Midbrain (tissue), 1 donor: ENCODE results near the gene SPATA33.

Source experiments
- DNase-seq: peaks from one replicate; lab custom pipeline; 2025; lab: John Stamatoyannopoulos, UW

Gene SPATA33

DNA sequence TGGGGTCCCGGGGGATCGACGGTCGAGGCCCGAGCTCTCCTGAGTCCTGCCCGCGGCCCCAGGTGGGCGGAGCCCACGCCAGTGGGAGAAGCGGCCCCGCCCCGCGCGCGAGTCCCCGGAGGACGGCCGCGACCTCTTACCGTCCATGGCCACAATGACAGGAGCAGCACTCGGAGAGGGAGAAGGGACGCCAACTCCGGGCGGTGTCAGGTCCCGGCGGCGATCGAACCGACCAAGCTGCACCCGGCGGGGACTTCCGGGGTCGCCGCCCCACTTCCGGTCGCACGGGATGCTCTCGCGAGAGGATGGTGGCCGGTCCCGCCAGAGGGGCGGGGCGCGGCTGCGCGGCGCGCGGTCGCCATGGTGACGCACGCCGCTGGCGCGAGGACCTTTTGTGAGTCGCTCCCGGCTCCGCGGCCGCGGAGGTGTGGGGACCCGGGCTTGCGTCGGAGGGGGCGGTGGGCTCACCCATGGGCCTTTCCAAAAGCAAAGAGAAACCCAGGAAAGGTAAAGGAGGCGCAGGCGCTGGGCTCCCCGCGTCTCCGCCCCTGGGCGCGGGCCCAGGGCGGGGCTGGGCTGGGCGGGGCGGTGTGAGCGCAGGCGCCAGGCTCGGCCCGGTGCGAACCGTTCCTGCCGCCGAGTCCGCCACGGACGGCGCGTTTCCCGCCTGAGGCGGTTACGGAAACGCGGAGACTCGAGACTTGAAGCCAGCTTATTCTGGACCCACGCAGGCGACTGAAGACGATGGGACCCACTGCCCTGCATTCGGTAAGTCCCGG, at the start of gene SPATA33, which contains the start of gene CHMP1A:
SPATA33 (plus strand) TSS at position 395 of the 779 bp plus-strand sequence; CDS start at position 471, 76 bp downstream.
CHMP1A (minus strand) TSS at position 267 of the 779 bp plus-strand sequence; CDS start at position 147, 120 bp downstream.
- DNase-seq, result peak; percentile 83

- no peak for DNase-seq
These were observed 49.5 kb upstream of the SPATA33 start for GRCh38 chr16:89607937-89608740.

GRCh38 chr16:89610108-89610453, 47.6 kb upstream of the SPATA33 start:
- DNase-seq, result no peak

DNA sequence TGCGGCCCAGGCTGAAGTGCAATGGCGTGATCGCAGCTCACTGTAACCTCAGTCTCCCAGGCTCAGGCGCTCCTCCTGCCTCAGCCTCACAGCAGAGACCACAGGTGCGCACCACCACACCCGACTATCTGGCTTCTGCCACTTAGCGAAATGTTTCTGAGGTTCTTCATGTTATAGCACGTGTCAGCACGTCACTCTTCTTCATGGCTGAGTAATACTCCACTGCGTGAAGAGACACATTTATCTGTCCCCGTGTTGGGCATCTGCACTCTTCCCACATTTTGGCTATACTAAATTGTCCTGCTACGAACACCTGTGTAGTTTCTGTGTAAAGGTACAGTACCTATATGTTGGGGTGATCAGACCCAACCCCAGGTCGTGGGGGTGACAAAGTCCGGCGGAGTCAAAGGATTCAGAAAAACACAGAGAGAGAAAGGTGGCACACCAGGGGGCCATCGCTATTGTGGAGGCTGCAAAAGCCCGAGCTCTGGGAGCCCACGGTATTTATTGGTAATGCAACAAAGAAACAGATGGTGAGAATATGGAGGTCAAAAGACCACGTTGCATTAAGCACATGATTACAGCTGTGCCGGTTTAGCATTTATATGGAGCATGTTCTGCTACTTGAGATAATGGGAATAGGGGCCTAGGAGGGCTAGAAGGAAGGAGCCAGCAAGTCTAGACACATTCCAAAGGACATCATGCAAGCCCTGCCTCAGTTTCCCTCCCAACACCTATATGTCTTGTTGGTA, 45.0 kb upstream of the SPATA33 start:
- no peak for DNase-seq

DNA sequence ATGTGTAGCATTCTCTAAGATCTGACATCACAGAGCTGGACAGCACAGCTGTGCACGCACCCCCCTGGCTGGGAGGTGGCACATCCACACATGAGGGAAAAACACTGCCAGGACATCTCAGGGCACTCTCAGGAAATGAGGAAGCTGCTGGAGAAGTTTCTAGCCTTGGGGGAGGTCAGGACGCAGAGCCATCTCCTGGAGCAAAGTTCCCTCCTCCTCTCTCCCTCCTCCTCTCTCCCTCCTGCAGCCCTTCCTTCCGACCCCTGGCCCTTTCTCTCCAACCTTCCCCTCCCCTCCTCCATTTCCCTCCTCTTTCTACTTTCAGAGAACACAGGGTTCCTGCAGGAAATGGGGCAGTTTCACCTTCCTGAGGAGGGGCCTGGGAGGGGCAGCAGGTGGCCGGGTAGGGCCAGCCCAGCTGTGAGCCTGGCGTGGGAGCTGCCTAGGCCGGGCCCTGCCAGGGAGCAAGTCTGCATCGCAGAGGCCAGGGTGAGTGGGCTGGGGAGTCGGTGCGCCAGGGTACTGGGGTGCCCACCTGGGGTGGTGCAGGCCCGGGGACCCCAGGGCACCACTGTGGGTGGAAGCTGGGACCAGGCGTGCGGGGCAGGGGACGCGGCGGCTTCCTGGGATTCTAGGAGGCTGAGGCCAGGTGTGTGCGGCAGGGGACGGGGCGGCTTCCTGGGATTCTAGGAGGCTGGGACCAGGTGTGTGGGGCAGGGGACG, 44.2 kb upstream of the SPATA33 start, which contains the start of gene DPEP1:
DPEP1 (plus strand) TSS at position 412 of the 723 bp plus-strand sequence. CDS start 16,769 bp downstream, outside the sequence.
- DNase-seq, result no peak

DNA sequence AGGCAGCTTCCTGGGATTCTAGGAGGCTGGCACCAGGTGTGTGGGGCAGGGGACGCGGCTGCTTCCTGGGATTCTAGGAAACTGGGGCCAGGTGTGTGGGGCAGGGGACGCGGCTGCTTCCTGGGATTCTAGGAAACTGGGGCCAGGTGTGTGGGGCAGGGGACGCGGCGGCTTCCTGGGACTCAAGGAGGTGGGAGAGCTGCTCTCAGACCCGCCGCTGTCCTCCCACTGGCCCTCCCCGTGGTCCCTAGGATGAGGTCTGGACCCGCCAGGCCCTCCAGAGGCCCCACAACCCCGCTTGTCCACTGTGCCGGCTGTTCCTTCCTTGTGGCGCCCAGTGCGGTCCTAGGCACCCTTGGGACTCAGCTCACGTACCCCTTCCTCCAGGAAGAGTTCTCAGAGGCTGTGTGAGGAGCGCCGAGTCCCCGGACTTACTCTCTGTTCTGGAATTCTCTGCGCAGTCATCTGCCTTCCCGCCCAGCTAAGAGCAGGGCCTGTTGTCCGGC, 43.6 kb upstream of the SPATA33 start:
- DNase-seq, result no peak

DNA sequence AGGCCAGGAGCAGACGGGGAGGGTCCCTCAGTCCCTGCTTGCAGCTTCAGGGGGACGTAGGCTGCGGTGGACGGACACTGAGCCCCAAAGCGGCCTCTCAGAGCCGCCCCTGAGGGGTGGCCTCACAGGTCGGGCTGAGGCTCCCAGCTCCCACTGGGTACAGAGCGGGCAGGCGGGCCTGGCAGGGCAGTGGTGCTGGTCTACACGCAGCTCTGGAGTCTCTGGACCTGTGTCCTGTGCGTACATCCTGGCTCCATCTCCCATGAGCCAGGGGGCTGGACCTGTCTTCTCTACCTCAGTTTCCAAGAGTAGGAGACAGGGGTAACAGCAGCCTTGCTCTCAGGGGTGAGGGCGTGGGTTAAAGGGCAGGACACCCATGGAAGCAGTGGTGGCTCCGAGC, 42.5 kb upstream of the SPATA33 start:
- DNase-seq, result no peak

DNA sequence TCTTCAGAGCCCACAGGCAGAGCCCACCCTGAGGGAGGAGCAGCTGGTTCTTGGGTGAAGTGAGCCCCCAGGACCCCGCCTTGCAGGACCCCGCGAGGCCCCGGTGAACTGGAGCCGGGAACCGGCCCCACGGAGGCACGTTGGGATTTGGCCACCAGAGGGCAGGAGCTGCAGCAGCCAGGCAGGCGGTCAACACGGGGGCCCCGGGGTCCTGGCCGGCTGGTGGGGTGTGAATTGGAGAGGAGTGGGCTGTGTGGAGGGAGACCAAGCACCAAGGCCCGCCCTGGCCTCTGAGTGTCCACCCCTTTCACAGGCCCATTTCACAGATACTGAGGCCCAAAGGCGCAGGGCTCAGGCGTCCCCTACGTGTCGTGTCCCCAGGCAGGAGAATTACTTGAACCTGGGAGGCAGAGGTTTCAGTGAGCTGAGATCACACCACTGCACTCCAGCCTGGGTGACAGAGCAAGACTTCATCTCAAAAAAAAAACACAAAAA, 42.0 kb upstream of the SPATA33 start:
- no peak for DNase-seq

DNA sequence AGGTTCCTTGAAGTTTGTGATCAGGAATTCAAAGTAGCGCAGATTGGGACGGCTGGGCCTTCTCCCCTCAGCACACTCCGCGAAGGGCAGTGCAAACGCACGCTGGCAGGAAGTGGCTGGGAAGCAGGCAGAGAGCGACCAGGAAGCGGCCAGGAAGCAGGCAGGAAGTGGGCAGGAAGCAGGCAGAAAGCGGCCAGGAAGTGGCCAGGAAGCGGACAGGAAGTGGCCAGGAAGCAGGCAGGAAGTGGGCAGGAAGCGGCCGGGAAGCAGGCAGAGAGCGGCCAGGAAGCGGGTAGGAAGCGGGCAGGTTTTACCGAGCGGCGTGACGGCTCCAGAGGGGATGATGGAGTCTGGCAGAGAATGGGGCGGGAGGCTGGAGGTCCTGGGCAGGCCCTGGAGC, 41.0 kb upstream of the SPATA33 start:
- DNase-seq, result no peak

GRCh38 chr16:89617036-89617435, 40.6 kb upstream of the SPATA33 start:
- no peak for DNase-seq

DNA sequence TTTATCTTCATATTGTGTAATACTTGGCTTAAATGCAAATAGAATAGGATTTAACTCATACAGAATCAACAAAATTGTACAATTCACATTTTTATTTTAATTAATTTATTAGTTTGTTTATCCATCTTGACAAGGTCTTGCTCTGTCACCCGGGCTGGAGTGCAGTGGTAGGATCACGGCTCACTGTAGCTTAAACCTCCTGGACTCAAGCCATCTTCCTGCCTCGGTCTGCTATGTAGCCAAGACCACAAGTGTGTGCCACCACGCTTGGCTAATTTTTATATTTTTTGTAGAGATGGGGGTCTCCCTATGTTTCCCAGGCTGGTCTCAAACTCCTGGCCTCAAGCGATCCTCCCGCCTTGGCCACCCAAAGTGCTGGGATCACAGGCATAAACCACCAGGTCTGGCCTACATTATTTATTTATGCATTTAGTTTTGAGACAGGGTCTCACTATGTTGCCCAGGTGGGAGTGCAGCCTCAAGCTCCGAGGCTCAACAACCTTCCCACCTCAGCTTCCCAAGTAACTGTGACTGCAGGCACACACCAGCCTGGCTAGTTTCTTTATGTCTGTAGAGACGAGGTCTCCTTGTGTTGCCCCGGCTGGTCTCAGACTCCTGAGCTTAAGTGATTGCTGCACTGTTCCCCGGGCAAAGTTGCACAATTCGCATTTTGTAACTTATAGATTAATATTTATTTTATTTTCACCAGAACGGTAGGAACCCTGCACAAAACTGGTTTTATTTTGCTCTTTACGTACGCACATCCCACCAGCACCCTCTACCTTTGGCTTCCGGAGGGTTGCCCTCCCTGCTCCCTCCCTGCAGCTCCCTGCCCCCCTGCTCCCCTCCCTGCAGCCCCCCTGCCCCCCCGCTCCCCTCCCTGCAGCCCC, 39.3 kb upstream of the SPATA33 start:
- DNase-seq, result no peak

GRCh38 chr16:89619840-89620239, 37.8 kb upstream of the SPATA33 start:
- no peak for DNase-seq

- no peak for DNase-seq
These were observed 37.2 kb upstream of the SPATA33 start for GRCh38 chr16:89620406-89620841.

DNA sequence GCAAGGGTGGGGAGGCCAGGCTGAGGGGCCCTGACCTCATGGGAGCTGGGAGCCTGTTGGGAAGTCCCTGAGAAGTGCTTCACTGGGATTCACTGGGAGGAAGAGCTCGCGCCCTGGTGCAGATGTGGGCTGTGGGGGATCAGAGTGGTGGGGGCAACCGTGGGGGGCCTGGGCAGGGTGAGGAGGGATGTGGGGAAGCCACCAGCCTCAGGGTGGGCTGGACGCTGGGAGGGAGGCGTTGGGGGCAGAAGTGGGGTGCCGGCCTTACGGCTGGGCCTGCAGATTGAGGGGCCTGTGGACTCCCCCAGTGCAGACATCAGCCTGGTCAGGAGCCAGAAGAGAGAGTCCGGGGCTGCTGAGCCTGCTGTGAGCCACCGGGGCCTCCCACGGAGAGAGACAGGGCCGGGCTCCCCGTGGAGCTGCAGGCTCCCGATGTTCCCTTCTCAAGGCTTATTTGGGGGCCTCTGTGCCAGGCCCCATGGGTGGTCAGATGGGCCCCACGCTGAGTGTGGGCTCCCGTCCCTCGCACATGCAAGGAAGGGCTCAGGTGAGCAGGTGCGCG, 36.4 kb upstream of the SPATA33 start:
- no peak for DNase-seq

DNA sequence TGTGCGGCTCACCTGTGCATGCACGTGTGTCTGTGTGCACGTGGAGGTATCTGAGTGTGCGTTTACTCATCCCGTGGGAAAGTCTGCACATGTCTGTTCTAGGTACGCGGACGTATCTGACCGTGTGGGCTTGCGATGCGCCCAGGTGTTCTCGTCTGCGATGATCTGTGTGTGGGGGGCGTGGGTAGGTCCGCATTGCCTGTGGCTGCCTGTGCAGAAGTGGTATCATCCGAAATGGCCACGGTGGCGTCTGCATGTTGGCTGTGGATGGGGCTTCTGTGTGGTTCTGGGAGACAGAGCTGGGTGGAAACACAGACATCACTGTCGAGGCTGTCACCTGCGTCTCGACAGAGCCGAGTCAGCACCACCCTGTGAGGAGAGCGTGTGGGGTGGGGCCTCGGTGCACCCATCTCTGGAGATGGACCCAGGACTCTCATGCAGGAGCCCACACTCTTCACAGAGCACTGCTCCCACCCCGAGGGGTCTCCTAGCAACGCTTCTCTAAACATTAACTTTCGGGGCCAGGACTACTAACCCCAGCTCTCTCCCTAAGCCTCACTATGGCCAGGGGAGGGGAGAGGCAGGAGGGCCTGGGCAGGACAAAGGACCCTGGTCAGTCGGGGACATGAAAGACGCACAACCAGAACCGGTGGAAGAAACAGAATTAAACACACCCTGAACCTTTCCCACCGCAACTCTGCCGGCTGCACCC, 35.8 kb upstream of the SPATA33 start:
- no peak for DNase-seq

GRCh38 chr16:89623511-89624261, 34.0 kb upstream of the SPATA33 start:
- DNase-seq, result no peak

- DNase-seq, result no peak
These were observed 32.6 kb upstream of the SPATA33 start for GRCh38 chr16:89624777-89625761.
